Right ventricle myocardium inferior (tissue), 1 donor: Measurements from ENCODE around the gene LPIN3. TPM values are rescaled to one million over a fixed set of nuclear protein-coding genes. Genes with fewer than 3 reads are reported as not detected.

ENCODE experiments used
- ATAC-seq: fragments of 200-7000 bp; cut with Tn5 transposase; one replicate; pipeline ENCODE4 v1.9.1; 2020; ENCODE audit warnings: mild to moderate bottlenecking, moderate library complexity
- DNase-seq: peaks from one replicate; pipeline ENCODE4 v3.0.0; 2021; ENCODE audit errors: missing footprints
- intact Hi-C: fragments of 100-400 bp; cut with DNase I; formaldehyde crosslinking; loops from one replicate; pipeline ENCODE4 v1.11.0; 2022
- total RNA-seq: library from RNA; stranded (reverse); fragmentation: NEBNext Ultra II Directional; extraction: Animal tissue kit (Norgen Biotek cat#: 25700); gene quantifications from one replicate; pipeline ENCODE4 v1.2.1, GENCODE V29; 2021
- donor health status: DM: no; HTN: yes; CAD: no; lungs with severe emphysema.

The LPIN3 gene
- total RNA-seq, 1 donor from 2014 or later, result 18.1 TPM

- DNase-seq (no peak), ATAC-seq (no peak)
- intact Hi-C loops, result no loop called here
Measured at GRCh38 chr20:41375846-41376245, 35.2 kb downstream of the LPIN3 start.

- no peak for ATAC-seq
- DNase-seq, result no peak
- intact Hi-C loops, result no loop called here
Measured at GRCh38 chr20:41376349-41376748, 35.7 kb downstream of the LPIN3 start.

GRCh38 chr20:41377275-41377674 lies 36.7 kb downstream of the LPIN3 start:
- intact Hi-C loops, result no loop called here
- no peak for ATAC-seq
- no peak for DNase-seq

GRCh38 chr20:41379551-41379950 lies 38.9 kb downstream of the LPIN3 start:
- intact Hi-C loops, result no loop called here
- no peak for ATAC-seq
- DNase-seq, result no peak

GRCh38 chr20:41380551-41381193 lies 40.1 kb downstream of the LPIN3 start:
- no peak for ATAC-seq
- intact Hi-C loops, result no loop called here
- DNase-seq, result no peak

- intact Hi-C loops, result no loop called here
- ATAC-seq (peak; percentile 24), DNase-seq (no peak)
Measured at GRCh38 chr20:41382791-41383305, 42.2 kb downstream of the LPIN3 start.

- intact Hi-C loops, result no loop called here
- peak; percentile 84 for DNase-seq
- peak; percentile 86 for ATAC-seq
Measured at GRCh38 chr20:41386502-41387427, 46.1 kb downstream of the LPIN3 start.

GRCh38 chr20:41387444-41387851 lies 46.8 kb downstream of the LPIN3 start:
- ATAC-seq (peak; percentile 43), DNase-seq (no peak)
- intact Hi-C loops, result no loop called here

GRCh38 chr20:41390889-41391288 lies 50.3 kb downstream of the LPIN3 start:
- intact Hi-C loops, result no loop called here
- DNase-seq (no peak), ATAC-seq (no peak)

GRCh38 chr20:41391587-41392001 lies 51.0 kb downstream of the LPIN3 start:
- ATAC-seq (no peak), DNase-seq (no peak)
- intact Hi-C loops, result no loop called here

- intact Hi-C loops, result no loop called here
- no peak for ATAC-seq
- no peak for DNase-seq
Measured at GRCh38 chr20:41392295-41392694, 51.7 kb downstream of the LPIN3 start.

- DNase-seq (peak; percentile 86), ATAC-seq (peak; percentile 91)
- intact Hi-C loops, result no loop called here
Measured at GRCh38 chr20:41392871-41393704, 52.5 kb downstream of the LPIN3 start.

- no peak for ATAC-seq
- intact Hi-C loops, result no loop called here
- DNase-seq, result no peak
Measured at GRCh38 chr20:41393705-41394066, 53.1 kb downstream of the LPIN3 start.

- intact Hi-C loops, result no loop called here
- no peak for ATAC-seq
- no peak for DNase-seq
Measured at GRCh38 chr20:41394081-41394480, 53.5 kb downstream of the LPIN3 start.

GRCh38 chr20:41394931-41395666 lies 54.5 kb downstream of the LPIN3 start:
- ATAC-seq (peak; percentile 14), DNase-seq (no peak)
- intact Hi-C loops, result no loop called here

GRCh38 chr20:41395667-41396664 lies 55.3 kb downstream of the LPIN3 start:
- ATAC-seq (no peak), DNase-seq (no peak)
- intact Hi-C loops, result no loop called here

GRCh38 chr20:41398408-41398807 lies 57.8 kb downstream of the LPIN3 start:
- ATAC-seq (peak; percentile 76), DNase-seq (no peak)
- intact Hi-C loops, result no loop called here
